Measurements from ENCODE around the gene KDR. TPM values are rescaled to one million over a fixed set of nuclear protein-coding genes. Genes with fewer than 3 reads are reported as not detected.

Gene KDR
- total RNA-seq, 1 donor from 2014 or later, result 19.4 TPM

DNA sequence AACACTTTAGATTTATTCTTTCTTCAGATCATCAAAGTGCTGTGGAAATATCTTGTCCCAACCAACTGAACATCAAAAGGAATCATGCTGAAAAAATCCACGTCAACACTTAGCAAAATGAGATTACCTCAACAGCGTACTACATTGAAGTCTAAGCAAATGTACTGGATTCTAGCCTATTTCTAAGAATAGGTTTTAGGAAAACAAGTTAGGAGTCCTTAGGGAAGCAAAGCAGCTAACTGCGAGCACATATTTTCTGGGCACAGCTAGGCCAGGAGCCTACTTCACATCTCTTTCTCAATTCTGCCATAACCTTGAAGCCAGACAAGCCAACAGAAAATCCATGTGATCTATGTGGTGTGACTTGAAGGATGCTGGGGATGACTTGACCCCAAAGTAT lies 22.2 kb downstream of the KDR start:
- TF ChIP-seq POLR2A (IDR thresholded peaks at IDR 0.05) (no peak), POLR2AphosphoS5 (IDR thresholded peaks at IDR 0.05; ENCODE audit: insufficient read depth in 1 of 2, low read depth in 1 of 2) (no peak)
- TF ChIP-seq, protein P1, sequence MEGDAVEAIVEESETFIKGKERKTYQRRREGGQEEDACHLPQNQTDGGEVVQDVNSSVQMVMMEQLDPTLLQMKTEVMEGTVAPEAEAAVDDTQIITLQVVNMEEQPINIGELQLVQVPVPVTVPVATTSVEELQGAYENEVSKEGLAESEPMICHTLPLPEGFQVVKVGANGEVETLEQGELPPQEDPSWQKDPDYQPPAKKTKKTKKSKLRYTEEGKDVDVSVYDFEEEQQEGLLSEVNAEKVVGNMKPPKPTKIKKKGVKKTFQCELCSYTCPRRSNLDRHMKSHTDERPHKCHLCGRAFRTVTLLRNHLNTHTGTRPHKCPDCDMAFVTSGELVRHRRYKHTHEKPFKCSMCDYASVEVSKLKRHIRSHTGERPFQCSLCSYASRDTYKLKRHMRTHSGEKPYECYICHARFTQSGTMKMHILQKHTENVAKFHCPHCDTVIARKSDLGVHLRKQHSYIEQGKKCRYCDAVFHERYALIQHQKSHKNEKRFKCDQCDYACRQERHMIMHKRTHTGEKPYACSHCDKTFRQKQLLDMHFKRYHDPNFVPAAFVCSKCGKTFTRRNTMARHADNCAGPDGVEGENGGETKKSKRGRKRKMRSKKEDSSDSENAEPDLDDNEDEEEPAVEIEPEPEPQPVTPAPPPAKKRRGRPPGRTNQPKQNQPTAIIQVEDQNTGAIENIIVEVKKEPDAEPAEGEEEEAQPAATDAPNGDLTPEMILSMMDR (IDR thresholded peaks at IDR 0.05), result no peak
- Histone ChIP-seq H3K4me1 (no peaks in the 10 kb centered on the region), H3K9me3 (no peaks in the 10 kb centered on the region), H3K36me3 (no peaks in the 10 kb centered on the region), H3K4me3 (no peak overlapping the region), H3K27ac (no peak overlapping the region), H3K27me3 (no peaks in the 10 kb centered on the region)
- no peak for DNase-seq (ENCODE audit: extremely low spot score in 2 of 2)
- intact Hi-C loops (cut with DNase I), result no loop called here

DNA sequence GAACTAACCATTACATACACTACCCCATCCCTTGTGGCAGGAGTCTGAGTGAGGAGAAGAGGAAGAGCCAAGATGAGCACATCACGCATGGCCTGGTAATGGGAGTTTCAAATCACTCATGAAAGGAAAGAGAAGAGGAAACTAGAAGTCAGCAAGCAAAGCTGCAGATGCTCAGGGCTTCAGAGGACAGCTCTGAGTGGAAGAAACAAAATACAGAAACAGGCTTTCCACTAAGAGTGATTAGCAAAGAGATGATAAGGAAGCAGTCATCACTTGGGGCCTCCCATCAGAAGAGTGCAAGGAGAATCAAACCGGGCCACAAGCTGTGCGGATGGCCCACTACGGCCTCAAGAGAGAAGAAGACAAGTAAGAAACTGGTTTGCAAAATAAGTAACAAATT lies 25.6 kb downstream of the KDR start:
- intact Hi-C loops (cut with DNase I), result no loop called here
- Histone ChIP-seq H3K36me3 (no peaks in the 10 kb centered on the region), H3K4me3 (no peak overlapping the region), H3K4me1 (no peaks in the 10 kb centered on the region), H3K27ac (no peak overlapping the region), H3K27me3 (no peaks in the 10 kb centered on the region), H3K9me3 (no peaks in the 10 kb centered on the region)
- no peak for DNase-seq (ENCODE audit: extremely low spot score in 2 of 2)
- TF ChIP-seq POLR2AphosphoS5 (IDR thresholded peaks at IDR 0.05; ENCODE audit: insufficient read depth in 1 of 2, low read depth in 1 of 2), result no peak
- TF ChIP-seq POLR2A (IDR thresholded peaks at IDR 0.05), result no peak
- TF ChIP-seq, protein P1 (IDR thresholded peaks at IDR 0.05), result no peak

DNA sequence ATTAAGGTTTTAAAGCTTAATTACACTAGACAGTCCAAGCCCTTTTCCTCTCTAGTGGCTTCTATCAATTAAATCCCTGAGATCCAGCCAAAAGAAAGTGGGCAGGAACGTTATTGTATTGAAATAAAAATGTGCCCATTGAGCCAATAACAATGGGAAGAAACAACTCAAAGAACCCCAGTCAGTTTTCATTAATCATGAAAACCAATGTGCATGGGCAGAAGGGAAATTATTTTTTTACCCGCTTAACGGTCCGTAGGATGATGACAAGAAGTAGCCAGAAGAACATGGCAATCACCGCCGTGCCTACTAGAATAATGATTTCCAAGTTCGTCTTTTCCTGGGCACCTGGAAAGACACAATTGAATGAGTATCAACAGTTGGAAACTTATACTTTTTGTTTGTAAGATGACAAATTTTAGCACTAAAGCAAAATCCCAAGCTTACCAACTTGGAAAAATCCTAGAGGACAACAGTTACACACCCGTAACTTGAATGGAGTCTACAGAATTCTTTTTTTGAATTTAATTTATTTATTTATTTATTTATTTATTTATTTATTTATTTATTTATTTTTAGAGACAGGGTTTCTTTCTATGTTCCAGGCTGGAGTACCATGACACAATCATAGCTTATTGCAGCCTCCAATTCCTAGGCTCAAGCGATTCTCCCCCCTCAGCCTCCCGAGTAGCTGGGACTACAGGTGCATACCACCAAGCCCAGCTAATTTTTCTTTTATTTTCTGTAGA lies 26.8 kb downstream of the KDR start:
- DNase-seq (ENCODE audit: extremely low spot score in 2 of 2), result no peak
- Histone ChIP-seq H3K4me3 (no peak overlapping the region), H3K27me3 (no peaks in the 10 kb centered on the region), H3K9me3 (no peaks in the 10 kb centered on the region), H3K4me1 (no peaks in the 10 kb centered on the region), H3K36me3 (no peaks in the 10 kb centered on the region), H3K27ac (no peak overlapping the region)
- intact Hi-C loops (cut with DNase I), result no loop called here
- TF ChIP-seq, protein P1 (IDR thresholded peaks at IDR 0.05), result no peak
- TF ChIP-seq POLR2A (IDR thresholded peaks at IDR 0.05), result no peak
- no peak for TF ChIP-seq POLR2AphosphoS5 (IDR thresholded peaks at IDR 0.05; ENCODE audit: insufficient read depth in 1 of 2, low read depth in 1 of 2)

DNA sequence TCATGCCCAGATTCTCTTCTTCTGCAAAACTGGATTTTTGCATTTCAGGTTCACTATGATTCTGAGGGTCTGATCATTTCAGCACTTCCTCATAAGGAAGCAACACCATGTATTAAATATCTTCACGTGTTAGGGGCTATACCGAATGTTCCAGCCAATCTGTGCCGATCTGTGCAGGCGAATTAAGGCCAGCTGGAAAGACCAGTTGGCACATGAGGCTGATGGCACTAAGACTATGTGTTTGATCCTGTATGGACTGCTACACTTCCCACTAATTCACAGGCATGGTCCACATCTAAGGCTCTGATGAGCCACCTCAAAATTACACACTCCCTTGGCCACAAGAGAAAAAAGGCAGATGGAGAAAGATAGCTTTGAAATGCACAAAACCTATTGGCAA lies 28.8 kb downstream of the KDR start:
- Histone ChIP-seq H3K4me1 (no peaks in the 10 kb centered on the region), H3K36me3 (no peaks in the 10 kb centered on the region), H3K4me3 (no peak overlapping the region), H3K9me3 (no peaks in the 10 kb centered on the region), H3K27ac (no peak overlapping the region), H3K27me3 (no peaks in the 10 kb centered on the region)
- intact Hi-C loops (cut with DNase I), result no loop called here
- no peak for DNase-seq (ENCODE audit: extremely low spot score in 2 of 2)
- TF ChIP-seq POLR2AphosphoS5 (IDR thresholded peaks at IDR 0.05; ENCODE audit: insufficient read depth in 1 of 2, low read depth in 1 of 2) (no peak), POLR2A (IDR thresholded peaks at IDR 0.05) (no peak)
- TF ChIP-seq, protein P1 (IDR thresholded peaks at IDR 0.05), result no peak

DNA sequence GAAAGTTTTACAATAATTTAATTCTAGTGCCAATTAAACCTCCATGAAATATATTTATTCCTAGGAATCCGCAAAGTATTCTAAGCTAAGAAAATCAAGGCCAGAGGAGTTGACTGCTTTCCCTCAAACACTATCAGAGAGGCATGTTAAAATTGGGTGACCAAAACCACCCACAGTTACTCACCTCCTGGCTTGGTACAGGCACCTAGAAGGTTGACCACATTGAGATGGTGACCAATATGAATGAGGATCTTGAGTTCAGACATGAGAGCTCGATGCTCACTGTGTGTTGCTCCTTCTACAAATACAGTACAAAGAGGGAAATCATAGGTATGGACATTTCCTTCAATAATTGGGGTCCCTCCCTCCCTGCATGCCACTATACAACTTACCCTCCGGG lies 29.4 kb downstream of the KDR start:
- Histone ChIP-seq H3K36me3 (no peaks in the 10 kb centered on the region), H3K4me3 (no peak overlapping the region), H3K27ac (no peak overlapping the region), H3K4me1 (no peaks in the 10 kb centered on the region), H3K27me3 (no peaks in the 10 kb centered on the region), H3K9me3 (no peaks in the 10 kb centered on the region)
- no peak for DNase-seq (ENCODE audit: extremely low spot score in 2 of 2)
- intact Hi-C loops (cut with DNase I), result no loop called here
- TF ChIP-seq, protein P1 (IDR thresholded peaks at IDR 0.05), result no peak
